ACHN (cell line): Measurements from ENCODE around the gene CFAP77.
"Not testable (repeated sequence)": the region's sequence is repeated elsewhere in the genome, so short reads cannot be mapped to it uniquely, and the experiment has no call there.

Experiments
- DNase-seq: peaks from one replicate; pipeline ENCODE4 v3.0.0-alpha.2; 2015
- in situ Hi-C: cut with HindIII; loops from 2 replicates; pipeline ENCODE4 v1.10.0; 2017; ENCODE audit warnings: low sequenced_read_pairs, low pct_ligation_motif_present, low pct_unique_long_range_greater_than_20kb

CFAP77 gene

GRCh38 chr9:132409828-132410528 is at the start of gene CFAP77:
Gene CFAP77 (plus strand): TSS chr9:132410211. CDS start chr9:132410272, 61 bp downstream.
- peak; percentile 13 for DNase-seq
- in situ Hi-C loops, result no loop called here

- DNase-seq, result no peak
- in situ Hi-C loops, result no loop called here
Observed at GRCh38 chr9:132364068-132364467, 45.9 kb upstream of the CFAP77 start.

GRCh38 chr9:132365986-132366385 is 44.0 kb upstream of the CFAP77 start:
- in situ Hi-C loops, result no loop called here
- no peak for DNase-seq

- in situ Hi-C loops, result no loop called here
- DNase-seq, result no peak
Observed at GRCh38 chr9:132366481-132366880, 43.5 kb upstream of the CFAP77 start.

GRCh38 chr9:132367613-132368313 is 42.2 kb upstream of the CFAP77 start:
- in situ Hi-C loops, result no loop called here
- DNase-seq, result no peak

GRCh38 chr9:132369421-132369820 is 40.6 kb upstream of the CFAP77 start:
- in situ Hi-C loops, result no loop called here
- no peak for DNase-seq

- DNase-seq, result no peak
- in situ Hi-C loops, result no loop called here
Observed at GRCh38 chr9:132370592-132370991, 39.4 kb upstream of the CFAP77 start.

GRCh38 chr9:132372177-132373095 is 37.6 kb upstream of the CFAP77 start:
- in situ Hi-C loops, result no loop called here

GRCh38 chr9:132377769-132378168 is 32.2 kb upstream of the CFAP77 start:
- DNase-seq, in situ Hi-C loops: not testable (repeated sequence)

More at GRCh38 chr9:132372177-132373095, 37.6 kb upstream of the CFAP77 start:
- DNase-seq, result no peak

GRCh38 chr9:132378416-132378815 is 31.6 kb upstream of the CFAP77 start:
- in situ Hi-C loops, DNase-seq: not testable (repeated sequence)

- in situ Hi-C loops, result no loop called here
- DNase-seq, result no peak
Observed at GRCh38 chr9:132381966-132382541, 28.0 kb upstream of the CFAP77 start.

GRCh38 chr9:132383462-132383883 is 26.5 kb upstream of the CFAP77 start:
- in situ Hi-C loops, result no loop called here
- no peak for DNase-seq

- in situ Hi-C loops, result no loop called here
- no peak for DNase-seq
Observed at GRCh38 chr9:132384376-132384775, 25.6 kb upstream of the CFAP77 start.

- in situ Hi-C loops, result no loop called here
- DNase-seq, result no peak
Observed at GRCh38 chr9:132387133-132387532, 22.9 kb upstream of the CFAP77 start.

- in situ Hi-C loops, result no loop called here
- DNase-seq, result no peak
Observed at GRCh38 chr9:132390966-132391365, 19.0 kb upstream of the CFAP77 start.

- in situ Hi-C loops, result no loop called here
- DNase-seq, result no peak
Observed at GRCh38 chr9:132391449-132391848, 18.6 kb upstream of the CFAP77 start.

- no peak for DNase-seq
- in situ Hi-C loops, result no loop called here
Observed at GRCh38 chr9:132395560-132395959, 14.5 kb upstream of the CFAP77 start.

GRCh38 chr9:132401824-132402223 is 8.2 kb upstream of the CFAP77 start:
- in situ Hi-C loops, result no loop called here
- no peak for DNase-seq
